ENCODE data around the gene SPATA21. TPM values are rescaled to one million over a fixed set of nuclear protein-coding genes. Genes with fewer than 3 reads are reported as not detected.

SPATA21 gene
- total RNA-seq, 1 donor from 2014 or later = not detected

- Histone ChIP-seq H3K9ac (ENCODE audit: low read length) (no peak overlapping the region), H3K27ac (ENCODE audit: low read depth, low read length) (no peak overlapping the region), H3K9me3 (ENCODE audit: insufficient read depth, low read depth, low read length) (no peaks in the 10 kb centered on the region), H4K20me1 (ENCODE audit: insufficient read depth, low read length) (peaks cover 74% of the 10 kb centered on the region), H3K36me3 (ENCODE audit: insufficient read depth, low read length) (peaks cover 42% of the 10 kb centered on the region), H3K4me3 (ENCODE audit: insufficient read depth, low read depth, low read length) (no peak overlapping the region), H2AFZ (ENCODE audit: low read depth, low read length) (no peak overlapping the region), H3K4me1 (ENCODE audit: insufficient read depth, low read length) (no peaks in the 10 kb centered on the region), H3K27me3 (ENCODE audit: insufficient read depth, low read length) (no peaks in the 10 kb centered on the region), H3K79me2 (ENCODE audit: insufficient read depth, low read length) (peaks cover 74% of the 10 kb centered on the region), H3K4me2 (ENCODE audit: low read length) (no peak overlapping the region)
- Mint-ChIP-seq H3K36me3 (ENCODE audit: low read depth, unreplicated experiment) (peaks cover 25% of the 10 kb centered on the region), H3K4me3 (ENCODE audit: unreplicated experiment) (no peak overlapping the region), H3K4me1 (ENCODE audit: low read depth, unreplicated experiment) (peaks cover 4% of the 10 kb centered on the region), H3K9me3 (ENCODE audit: unreplicated experiment) (no peaks in the 10 kb centered on the region), H3K27ac (ENCODE audit: unreplicated experiment) (no peak overlapping the region), H3K27me3 (ENCODE audit: low read depth, unreplicated experiment) (no peaks in the 10 kb centered on the region)
- TF ChIP-seq, protein P1, sequence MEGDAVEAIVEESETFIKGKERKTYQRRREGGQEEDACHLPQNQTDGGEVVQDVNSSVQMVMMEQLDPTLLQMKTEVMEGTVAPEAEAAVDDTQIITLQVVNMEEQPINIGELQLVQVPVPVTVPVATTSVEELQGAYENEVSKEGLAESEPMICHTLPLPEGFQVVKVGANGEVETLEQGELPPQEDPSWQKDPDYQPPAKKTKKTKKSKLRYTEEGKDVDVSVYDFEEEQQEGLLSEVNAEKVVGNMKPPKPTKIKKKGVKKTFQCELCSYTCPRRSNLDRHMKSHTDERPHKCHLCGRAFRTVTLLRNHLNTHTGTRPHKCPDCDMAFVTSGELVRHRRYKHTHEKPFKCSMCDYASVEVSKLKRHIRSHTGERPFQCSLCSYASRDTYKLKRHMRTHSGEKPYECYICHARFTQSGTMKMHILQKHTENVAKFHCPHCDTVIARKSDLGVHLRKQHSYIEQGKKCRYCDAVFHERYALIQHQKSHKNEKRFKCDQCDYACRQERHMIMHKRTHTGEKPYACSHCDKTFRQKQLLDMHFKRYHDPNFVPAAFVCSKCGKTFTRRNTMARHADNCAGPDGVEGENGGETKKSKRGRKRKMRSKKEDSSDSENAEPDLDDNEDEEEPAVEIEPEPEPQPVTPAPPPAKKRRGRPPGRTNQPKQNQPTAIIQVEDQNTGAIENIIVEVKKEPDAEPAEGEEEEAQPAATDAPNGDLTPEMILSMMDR (IDR thresholded peaks at IDR 0.05; ENCODE audit: insufficient read depth, low read depth, low read length) = no peak
- no peak for TF ChIP-seq EZH2 (IDR thresholded peaks at IDR 0.05; ENCODE audit: insufficient read depth, low read length)
- FAIRE-seq = no peak
- DNase-seq (ENCODE audit: low read depth) = no peak
Observed at GRCh38 chr1:16446116-16446515, 8.9 kb upstream of the SPATA21 start.

- peaks cover 4% of the 10 kb centered on the region for H3K4me1 Mint-ChIP-seq (ENCODE audit: low read depth, unreplicated experiment)
- peaks cover 64% of the 10 kb centered on the region for H4K20me1 ChIP-seq (ENCODE audit: insufficient read depth, low read length)
- peaks cover 37% of the 10 kb centered on the region for H3K36me3 ChIP-seq (ENCODE audit: insufficient read depth, low read length)
- H3K27ac Mint-ChIP-seq (ENCODE audit: unreplicated experiment) = no peak overlapping the region
- H3K4me1 ChIP-seq (ENCODE audit: insufficient read depth, low read length) = no peaks in the 10 kb centered on the region
- no peak overlapping the region for H3K4me3 ChIP-seq (ENCODE audit: insufficient read depth, low read depth, low read length)
- H3K4me2 ChIP-seq (ENCODE audit: low read length) = no peak overlapping the region
- H3K36me3 Mint-ChIP-seq (ENCODE audit: low read depth, unreplicated experiment) = peaks cover 22% of the 10 kb centered on the region
- TF ChIP-seq, protein P1 (IDR thresholded peaks at IDR 0.05; ENCODE audit: insufficient read depth, low read depth, low read length) = no peak
- TF ChIP-seq EZH2 (IDR thresholded peaks at IDR 0.05; ENCODE audit: insufficient read depth, low read length) = no peak
- H3K9me3 ChIP-seq (ENCODE audit: insufficient read depth, low read depth, low read length) = no peaks in the 10 kb centered on the region
- H3K9ac ChIP-seq (ENCODE audit: low read length) = no peak overlapping the region
- H3K27me3 ChIP-seq (ENCODE audit: insufficient read depth, low read length) = no peaks in the 10 kb centered on the region
- no peak for DNase-seq (ENCODE audit: low read depth)
- H3K27ac ChIP-seq (ENCODE audit: low read depth, low read length) = no peak overlapping the region
- no peak for FAIRE-seq
- peaks cover 76% of the 10 kb centered on the region for H3K79me2 ChIP-seq (ENCODE audit: insufficient read depth, low read length)
- no peaks in the 10 kb centered on the region for H3K9me3 Mint-ChIP-seq (ENCODE audit: unreplicated experiment)
- no peaks in the 10 kb centered on the region for H3K27me3 Mint-ChIP-seq (ENCODE audit: low read depth, unreplicated experiment)
- H2AFZ ChIP-seq (ENCODE audit: low read depth, low read length) = no peak overlapping the region
- H3K4me3 Mint-ChIP-seq (ENCODE audit: unreplicated experiment) = no peak overlapping the region
Observed at GRCh38 chr1:16445052-16445451, 7.8 kb upstream of the SPATA21 start.

GRCh38 chr1:16443975-16444770 is 6.9 kb upstream of the SPATA21 start:
- H3K36me3 ChIP-seq (ENCODE audit: insufficient read depth, low read length) = peaks cover 28% of the 10 kb centered on the region
- H3K4me2 ChIP-seq (ENCODE audit: low read length) = no peak overlapping the region
- TF ChIP-seq, protein P1 (IDR thresholded peaks at IDR 0.05; ENCODE audit: insufficient read depth, low read depth, low read length) = no peak
- no peak for TF ChIP-seq EZH2 (IDR thresholded peaks at IDR 0.05; ENCODE audit: insufficient read depth, low read length)
- Mint-ChIP-seq H3K27ac (ENCODE audit: unreplicated experiment) (peak overlapping the region; percentile 15), H3K36me3 (ENCODE audit: low read depth, unreplicated experiment) (peaks cover 15% of the 10 kb centered on the region), H3K27me3 (ENCODE audit: low read depth, unreplicated experiment) (no peaks in the 10 kb centered on the region), H3K4me1 (ENCODE audit: low read depth, unreplicated experiment) (peaks cover 4% of the 10 kb centered on the region), H3K4me3 (ENCODE audit: unreplicated experiment) (no peak overlapping the region), H3K9me3 (ENCODE audit: unreplicated experiment) (no peaks in the 10 kb centered on the region)
- peaks cover 69% of the 10 kb centered on the region for H3K79me2 ChIP-seq (ENCODE audit: insufficient read depth, low read length)
- no peaks in the 10 kb centered on the region for H3K4me1 ChIP-seq (ENCODE audit: insufficient read depth, low read length)
- no peak overlapping the region for H3K4me3 ChIP-seq (ENCODE audit: insufficient read depth, low read depth, low read length)
- peaks cover 55% of the 10 kb centered on the region for H4K20me1 ChIP-seq (ENCODE audit: insufficient read depth, low read length)
- H3K9ac ChIP-seq (ENCODE audit: low read length) = no peak overlapping the region
- no peaks in the 10 kb centered on the region for H3K27me3 ChIP-seq (ENCODE audit: insufficient read depth, low read length)
- FAIRE-seq = no peak
- no peaks in the 10 kb centered on the region for H3K9me3 ChIP-seq (ENCODE audit: insufficient read depth, low read depth, low read length)
- H2AFZ ChIP-seq (ENCODE audit: low read depth, low read length) = no peak overlapping the region
- no peak overlapping the region for H3K27ac ChIP-seq (ENCODE audit: low read depth, low read length)
- no peak for DNase-seq (ENCODE audit: low read depth)
